HG02840 (cell line): ENCODE data around the gene PTPRN2.
"Not testable (repeated sequence)": the region's sequence is repeated elsewhere in the genome, so short reads cannot be mapped to it uniquely, and the experiment has no call there.

Experiments used
- ATAC-seq: cut with Tn5 transposase; IDR thresholded peaks from one replicate; pipeline ENCODE4 v1.9.1; 2021; ENCODE audit warnings: mild to moderate bottlenecking, moderate library complexity, moderate number of reproducible peaks; ENCODE audit not compliant: unreplicated experiment, low FRiP score

Gene PTPRN2

GRCh38 chr7:158321936-158322615 is 265.5 kb downstream of the PTPRN2 start:
- ATAC-seq: no peak

- no peak for ATAC-seq
Observed at GRCh38 chr7:158321056-158321700, 266.4 kb downstream of the PTPRN2 start.

DNA sequence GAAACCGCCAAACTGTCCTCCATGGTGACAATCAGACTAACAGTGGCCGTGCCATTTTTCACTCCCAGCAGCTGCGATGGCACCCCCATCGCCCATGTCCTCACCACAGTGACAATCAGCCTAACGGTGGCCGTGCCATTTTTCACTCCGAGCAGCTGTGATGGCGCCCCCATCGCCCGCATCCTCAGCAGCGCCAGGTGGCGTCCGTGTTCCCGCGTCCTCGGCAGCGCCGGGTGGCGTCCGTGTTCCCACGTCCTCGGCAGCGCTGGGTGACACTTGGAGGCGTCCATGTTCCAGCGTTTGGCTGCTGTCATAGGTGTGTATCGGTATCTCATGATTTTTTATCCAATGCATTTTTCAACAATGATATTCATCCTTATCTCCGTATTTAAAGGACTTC is 267.3 kb downstream of the PTPRN2 start:
- no peak for ATAC-seq

- no peak for ATAC-seq
Observed at GRCh38 chr7:158318511-158318913, 269.1 kb downstream of the PTPRN2 start.

- no peak for ATAC-seq
Observed at GRCh38 chr7:158317238-158318205, 270.1 kb downstream of the PTPRN2 start.

GRCh38 chr7:158316466-158317031 is 271.1 kb downstream of the PTPRN2 start:
- no peak for ATAC-seq

- no peak for ATAC-seq
Observed at GRCh38 chr7:158315881-158316280, 271.7 kb downstream of the PTPRN2 start.

GRCh38 chr7:158315326-158315725 is 272.3 kb downstream of the PTPRN2 start:
- no peak for ATAC-seq

DNA sequence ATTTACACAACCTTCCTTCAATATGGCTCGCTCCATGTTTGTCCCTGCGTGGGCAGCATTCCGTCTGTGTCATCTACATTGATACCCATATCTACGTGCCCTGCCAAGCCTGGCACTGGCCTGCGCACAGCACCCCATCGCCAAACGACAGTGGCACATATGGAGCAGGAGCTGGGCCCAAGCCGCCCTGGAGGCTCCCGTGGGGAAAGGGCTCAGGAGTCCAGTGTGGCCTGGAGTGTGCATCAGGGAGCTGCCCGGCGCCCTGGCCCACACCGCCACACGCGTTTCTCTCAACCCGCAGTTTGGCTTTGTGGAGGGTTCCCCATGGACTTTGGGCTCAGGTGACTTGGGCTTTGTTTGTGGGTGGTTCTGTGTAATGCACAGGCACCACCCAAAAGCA is 273.2 kb downstream of the PTPRN2 start:
- no peak for ATAC-seq

DNA sequence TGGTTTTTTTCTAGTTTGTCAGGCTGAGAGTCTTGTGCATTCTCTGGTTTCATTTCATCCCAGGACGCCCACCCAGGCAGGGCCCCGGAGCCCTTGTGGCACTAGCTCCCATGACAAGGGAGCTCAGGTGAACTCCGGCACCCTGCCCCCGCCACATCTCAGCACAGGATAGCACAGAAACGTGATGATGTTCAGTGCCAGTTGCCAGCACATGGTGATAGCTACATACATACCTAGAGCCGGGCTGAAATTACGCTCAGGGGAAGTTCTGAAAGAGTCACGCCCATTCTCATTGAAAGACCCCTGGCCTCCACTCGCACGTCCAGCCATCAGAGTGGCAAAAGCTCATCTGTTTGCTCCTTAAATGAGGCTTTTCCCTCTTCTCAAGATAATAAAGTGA is 273.7 kb downstream of the PTPRN2 start:
- ATAC-seq: no peak

- ATAC-seq: no peak
Observed at GRCh38 chr7:158312789-158313188, 274.8 kb downstream of the PTPRN2 start.

- no peak for ATAC-seq
Observed at GRCh38 chr7:158311791-158312190, 275.8 kb downstream of the PTPRN2 start.

GRCh38 chr7:158310924-158311666 is 276.5 kb downstream of the PTPRN2 start:
- no peak for ATAC-seq

DNA sequence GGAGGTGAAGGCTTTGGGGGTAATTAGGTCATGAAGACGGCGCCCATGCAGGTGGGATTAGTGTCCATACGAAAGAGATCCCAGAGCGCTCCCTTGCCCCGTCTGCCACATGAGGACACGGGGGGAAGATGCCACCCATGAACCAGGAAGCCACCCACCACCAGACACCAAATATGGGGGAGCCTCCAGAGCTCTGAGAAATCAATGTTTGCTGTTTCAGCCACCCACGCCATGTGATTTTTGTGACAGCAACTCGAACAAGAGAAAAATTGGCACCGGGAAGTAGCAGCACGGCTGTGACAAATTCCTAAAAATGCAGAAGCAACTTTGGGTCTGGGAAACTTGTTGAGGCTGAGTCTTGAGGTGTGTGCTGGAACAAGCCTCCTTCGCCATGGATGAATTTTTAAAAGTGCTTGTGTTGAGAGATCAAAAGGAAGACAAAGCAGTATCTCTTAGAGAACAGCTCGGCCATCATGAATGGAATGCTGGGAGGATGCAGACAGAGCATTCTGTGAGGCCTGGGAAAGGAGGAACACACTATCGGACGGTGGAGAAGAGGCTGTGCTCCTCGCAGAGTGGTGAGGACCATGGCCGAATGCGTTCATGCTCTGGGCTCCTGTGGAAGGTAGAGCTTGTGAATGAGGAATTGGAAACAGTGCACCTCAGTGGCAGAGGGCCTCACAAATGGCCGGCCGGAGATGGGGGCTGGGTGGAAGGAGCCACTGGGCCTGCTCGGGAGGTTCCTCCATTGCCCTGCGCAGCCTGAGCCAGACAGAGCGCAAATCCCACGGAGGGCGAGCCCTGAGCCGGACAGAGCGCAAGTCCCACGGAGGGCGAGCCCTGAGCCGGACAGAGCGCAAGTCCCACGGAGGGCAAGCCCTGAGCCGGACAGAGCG is 277.5 kb downstream of the PTPRN2 start:
- no peak for ATAC-seq

GRCh38 chr7:158308001-158308400 is 279.6 kb downstream of the PTPRN2 start:
- no peak for ATAC-seq

GRCh38 chr7:158304072-158304471 is 283.6 kb downstream of the PTPRN2 start:
- ATAC-seq: not testable (repeated sequence)

DNA sequence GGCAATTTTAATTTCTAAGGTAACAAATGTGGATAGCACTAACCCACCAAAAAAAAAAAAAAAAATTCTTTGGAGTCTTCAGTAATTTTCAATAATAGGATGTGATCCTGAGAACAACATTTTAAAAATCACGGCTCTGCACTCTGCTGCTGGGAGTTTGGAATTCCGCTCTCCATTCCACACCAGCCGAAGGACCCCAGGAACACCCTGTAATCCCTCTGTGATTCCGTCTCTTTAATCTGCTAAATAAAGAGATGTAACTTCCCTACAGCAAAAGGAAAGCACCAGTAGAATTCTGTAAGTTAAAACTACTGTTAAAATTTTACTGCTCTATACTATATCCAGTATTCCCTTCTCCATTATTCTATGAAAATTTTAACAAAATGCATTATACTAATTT is 284.5 kb downstream of the PTPRN2 start:
- no peak for ATAC-seq

GRCh38 chr7:158302274-158303070 is 285.2 kb downstream of the PTPRN2 start:
- ATAC-seq: no peak
